HG03060 (cell line): ENCODE results near the gene GRPEL1.
A peak's percentile ranks its signal among the peaks of the same experiment; 100 is the strongest.

Source experiments
- ATAC-seq: cut with Tn5 transposase; IDR thresholded peaks from one replicate; pipeline ENCODE4 v1.9.1; 2021; ENCODE audit warnings: low read depth, moderate number of reproducible peaks; ENCODE audit not compliant: unreplicated experiment

The GRPEL1 gene

GRCh38 chr4:7046971-7047370 lies 20.9 kb downstream of the GRPEL1 start:
- no peak for ATAC-seq

GRCh38 chr4:7045961-7046921 lies 21.6 kb downstream of the GRPEL1 start:
- ATAC-seq = peak; percentile 29

- no peak for ATAC-seq
Observed at GRCh38 chr4:7045553-7045952, 22.3 kb downstream of the GRPEL1 start.

- no peak for ATAC-seq
Observed at GRCh38 chr4:7044137-7044930, 23.5 kb downstream of the GRPEL1 start.

- ATAC-seq = peak; percentile 2
Observed at GRCh38 chr4:7043284-7044136, 24.4 kb downstream of the GRPEL1 start, which contains the start of gene TADA2B. Gene TADA2B, plus strand, starts transcription at chr4:7043372. Its CDS starts 208 bp downstream, at chr4:7043580.

- peak; percentile 46 for ATAC-seq
Observed at GRCh38 chr4:7042503-7043283, 25.2 kb downstream of the GRPEL1 start.

- ATAC-seq = no peak
Observed at GRCh38 chr4:7041801-7042502, 25.9 kb downstream of the GRPEL1 start.

- no peak for ATAC-seq
Observed at GRCh38 chr4:7041246-7041645, 26.6 kb downstream of the GRPEL1 start.

- ATAC-seq = no peak
Observed at GRCh38 chr4:7040765-7041164, 27.1 kb downstream of the GRPEL1 start.

GRCh38 chr4:7037425-7037824 lies 30.4 kb downstream of the GRPEL1 start:
- no peak for ATAC-seq

- ATAC-seq = no peak
Observed at GRCh38 chr4:7034262-7035081, 33.4 kb downstream of the GRPEL1 start.

- no peak for ATAC-seq
Observed at GRCh38 chr4:7032596-7032995, 35.3 kb downstream of the GRPEL1 start.

GRCh38 chr4:7031558-7032449 lies 36.1 kb downstream of the GRPEL1 start:
- ATAC-seq = no peak

GRCh38 chr4:7030856-7031255 lies 37.0 kb downstream of the GRPEL1 start:
- ATAC-seq = no peak

- ATAC-seq = no peak
Observed at GRCh38 chr4:7029921-7030320, 37.9 kb downstream of the GRPEL1 start.

- no peak for ATAC-seq
Observed at GRCh38 chr4:7029212-7029611, 38.7 kb downstream of the GRPEL1 start.

GRCh38 chr4:7027913-7028312 lies 40.0 kb downstream of the GRPEL1 start:
- no peak for ATAC-seq
